GM19351 (cell line): Measurements from ENCODE around the gene PARD3.

Experiments
- ATAC-seq: cut with Tn5 transposase; IDR thresholded peaks from one replicate; pipeline ENCODE4 v1.9.1; 2021; ENCODE audit warnings: mild to moderate bottlenecking, moderate library complexity; ENCODE audit not compliant: unreplicated experiment

Gene PARD3

GRCh38 chr10:34124522-34125035 lies 690.5 kb downstream of the PARD3 start:
- no peak for ATAC-seq

- no peak for ATAC-seq
Observed at GRCh38 chr10:34121781-34122622, 693.1 kb downstream of the PARD3 start.

GRCh38 chr10:34121125-34121753 lies 693.9 kb downstream of the PARD3 start:
- ATAC-seq, result no peak

- ATAC-seq, result no peak
Observed at GRCh38 chr10:34119456-34119855, 695.6 kb downstream of the PARD3 start.

GRCh38 chr10:34116681-34117271 lies 698.3 kb downstream of the PARD3 start:
- ATAC-seq, result no peak

DNA sequence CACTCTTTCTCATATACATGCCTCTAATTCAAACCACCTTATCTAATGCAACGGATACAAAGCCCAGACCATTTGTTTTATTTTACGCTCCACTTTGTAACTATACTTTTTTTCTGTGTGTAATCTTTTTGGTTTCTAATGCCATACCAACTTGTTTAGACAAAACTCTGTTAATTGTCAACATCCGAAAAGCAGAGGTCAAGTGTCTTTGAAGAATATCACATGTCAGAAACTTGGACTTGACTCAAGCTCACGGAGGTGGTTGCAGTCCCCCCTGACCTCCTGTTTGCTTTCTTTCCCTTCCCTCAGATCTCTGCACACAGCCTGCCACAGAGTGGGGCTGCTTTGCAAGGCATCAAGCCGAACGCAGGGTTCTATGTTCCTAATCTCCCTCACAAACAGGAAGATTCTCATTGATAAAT lies 698.9 kb downstream of the PARD3 start:
- no peak for ATAC-seq

- no peak for ATAC-seq
Observed at GRCh38 chr10:34114914-34115313, 700.2 kb downstream of the PARD3 start.

- ATAC-seq, result no peak
Observed at GRCh38 chr10:34113504-34114225, 701.4 kb downstream of the PARD3 start.

GRCh38 chr10:34112171-34112782 lies 702.8 kb downstream of the PARD3 start:
- no peak for ATAC-seq

GRCh38 chr10:34111179-34111578 lies 703.9 kb downstream of the PARD3 start:
- ATAC-seq, result no peak

DNA sequence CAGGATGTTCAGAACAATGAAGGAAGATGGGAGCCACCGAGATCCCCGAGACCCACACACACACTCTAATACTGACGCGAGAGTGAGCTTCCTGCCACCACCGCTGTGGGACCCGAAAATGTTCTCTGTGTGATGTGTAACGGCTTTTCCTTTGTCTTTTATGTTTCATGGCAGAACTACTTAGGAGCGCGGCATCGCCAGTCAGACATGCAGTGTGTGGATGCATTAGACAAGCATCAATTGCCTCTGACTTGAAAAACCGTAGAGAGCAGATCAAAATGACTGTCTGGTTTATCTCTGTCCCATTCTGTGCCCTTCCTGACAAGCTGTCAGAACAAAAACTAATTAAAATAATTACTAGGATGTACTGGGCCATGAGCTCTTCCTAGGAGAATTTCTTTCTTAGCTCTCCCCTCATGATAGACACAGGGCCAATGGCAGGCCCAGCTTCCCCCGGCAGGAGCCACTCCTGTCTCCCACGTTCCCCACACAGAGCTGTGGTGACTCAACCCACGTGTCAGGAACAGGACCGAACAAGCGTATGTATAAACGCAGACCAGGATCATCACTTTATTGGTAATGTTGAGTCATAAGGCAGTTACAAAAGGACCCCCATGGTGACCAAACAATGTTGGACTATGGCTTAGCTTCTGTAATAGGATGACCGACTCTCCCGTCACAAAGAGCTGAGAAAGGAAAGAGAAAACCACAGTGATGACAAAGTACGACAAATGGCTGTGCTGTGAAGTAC lies 705.0 kb downstream of the PARD3 start:
- no peak for ATAC-seq

GRCh38 chr10:34109495-34109894 lies 705.6 kb downstream of the PARD3 start:
- ATAC-seq, result no peak

- no peak for ATAC-seq
Observed at GRCh38 chr10:34107626-34108516, 707.2 kb downstream of the PARD3 start.

- ATAC-seq, result no peak
Observed at GRCh38 chr10:34106356-34106885, 708.7 kb downstream of the PARD3 start.

- ATAC-seq, result no peak
Observed at GRCh38 chr10:34104829-34105572, 710.1 kb downstream of the PARD3 start.

GRCh38 chr10:34102893-34103506 lies 712.1 kb downstream of the PARD3 start:
- no peak for ATAC-seq

- no peak for ATAC-seq
Observed at GRCh38 chr10:34102237-34102673, 712.8 kb downstream of the PARD3 start.
